Cardiac fibroblast (primary cell): ENCODE results near the gene DSCAML1.
A peak's percentile ranks its signal among the peaks of the same experiment; 100 is the strongest.

Experiments used
- DNase-seq, 2 donors: peaks; one replicate each; pipeline versions ENCODE4 v3.0.0 to v3.0.0-alpha.2; 2010; ENCODE audit warnings: low read depth in 2 of 2
- H3K4me3 ChIP-seq, 2 donors: replicated peaks in 1 of 2; 1 replicate in 1 of 2; 2 replicates in 1 of 2; pipeline ENCODE4 v1.5.1; 2011; ENCODE audit warnings: low read depth in 2 of 2, low read length in 2 of 2, mild to moderate bottlenecking in 2 of 2, moderate library complexity in 1 of 2
- CTCF ChIP-seq: IDR thresholded peaks from one replicate; pipeline ENCODE4 v1.5.1; 2011; ENCODE audit warnings: low read depth, mild to moderate bottlenecking, low read length, inconsistent platforms

Gene DSCAML1

DNA sequence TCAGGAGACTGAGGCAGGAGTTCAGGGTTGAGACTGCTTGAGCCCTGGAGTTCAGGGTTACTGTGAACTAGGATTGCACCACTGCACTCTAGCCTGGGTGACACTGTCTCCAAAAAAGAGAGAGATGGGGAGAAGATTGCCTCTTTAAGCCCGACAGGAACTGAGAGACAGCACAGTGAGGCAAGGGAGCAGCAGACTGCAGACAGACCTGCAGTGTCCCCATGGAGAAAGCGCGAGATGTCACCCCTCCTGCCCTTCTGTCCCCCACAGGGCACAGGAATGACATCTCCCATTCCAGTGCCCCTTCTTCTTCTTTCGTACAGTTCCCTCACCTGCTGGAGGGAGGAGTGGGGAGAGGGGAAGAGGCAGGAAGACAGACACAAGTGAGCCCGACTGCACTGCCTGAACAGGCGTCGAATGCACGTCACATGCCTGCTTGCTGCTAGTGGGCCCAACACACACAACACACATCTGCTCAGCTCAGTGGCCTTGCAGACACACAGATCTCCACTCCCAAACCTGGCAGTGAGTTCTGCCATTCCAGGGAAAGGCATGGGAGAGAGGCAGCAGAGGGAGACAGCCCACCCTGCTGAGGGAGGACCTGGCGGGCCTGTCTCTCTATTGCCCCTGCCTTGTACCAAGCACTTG, 167.0 kb downstream of the DSCAML1 start:
- TF ChIP-seq CTCF = no peak
- DNase-seq = no peak
- no peak overlapping the region for H3K4me3 ChIP-seq

DNA sequence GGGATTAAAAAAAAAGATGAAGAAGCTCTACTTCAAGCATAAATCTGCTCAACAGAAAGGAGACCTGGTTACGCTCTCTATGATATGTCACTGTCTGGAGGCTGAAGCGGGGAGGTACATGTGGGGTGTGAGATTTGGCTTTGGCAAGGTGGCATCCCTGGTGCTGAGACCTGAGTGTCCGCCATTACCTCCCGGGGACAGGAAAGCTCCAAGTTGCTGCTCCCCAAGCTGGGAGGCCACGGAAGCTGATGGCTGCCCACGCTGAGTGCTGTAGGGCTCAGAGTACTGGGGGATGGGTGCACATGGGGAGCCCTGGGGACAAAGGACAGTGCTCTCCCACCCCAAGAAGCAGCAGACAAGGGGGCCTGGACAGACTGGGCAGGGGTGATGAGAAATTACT, 167.9 kb downstream of the DSCAML1 start:
- no peak for TF ChIP-seq CTCF
- DNase-seq = no peak
- no peak overlapping the region for H3K4me3 ChIP-seq

- no peak for DNase-seq
- no peak for TF ChIP-seq CTCF
- H3K4me3 ChIP-seq = no peak overlapping the region
Observed at GRCh38 chr11:117627259-117627658, 169.8 kb downstream of the DSCAML1 start.

DNA sequence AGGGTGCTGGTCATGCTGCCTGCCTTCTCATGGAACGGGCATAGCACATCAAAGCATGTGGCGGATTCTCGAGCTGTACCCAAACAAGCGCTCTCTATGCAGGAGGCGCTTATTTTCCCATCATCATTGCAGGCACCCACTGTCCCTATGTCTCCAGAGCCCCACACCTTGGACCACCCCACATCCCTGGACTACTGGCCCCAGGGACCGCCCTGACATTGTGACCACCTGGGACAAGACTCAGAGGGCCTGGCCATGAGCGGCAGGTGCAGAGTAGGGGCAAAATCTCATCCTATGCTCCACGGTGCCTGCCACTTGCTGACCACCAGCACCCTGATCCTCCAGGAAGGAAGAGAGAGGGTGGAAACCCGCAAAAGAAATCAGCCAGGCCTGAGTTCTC, 170.4 kb downstream of the DSCAML1 start:
- H3K4me3 ChIP-seq = no peak overlapping the region
- no peak for DNase-seq
- no peak for TF ChIP-seq CTCF

- peak in 1 of 2 donors; percentile 11 for DNase-seq
- H3K4me3 ChIP-seq = no peak overlapping the region
- no peak for TF ChIP-seq CTCF
Observed at GRCh38 chr11:117625237-117625636, 171.8 kb downstream of the DSCAML1 start.

DNA sequence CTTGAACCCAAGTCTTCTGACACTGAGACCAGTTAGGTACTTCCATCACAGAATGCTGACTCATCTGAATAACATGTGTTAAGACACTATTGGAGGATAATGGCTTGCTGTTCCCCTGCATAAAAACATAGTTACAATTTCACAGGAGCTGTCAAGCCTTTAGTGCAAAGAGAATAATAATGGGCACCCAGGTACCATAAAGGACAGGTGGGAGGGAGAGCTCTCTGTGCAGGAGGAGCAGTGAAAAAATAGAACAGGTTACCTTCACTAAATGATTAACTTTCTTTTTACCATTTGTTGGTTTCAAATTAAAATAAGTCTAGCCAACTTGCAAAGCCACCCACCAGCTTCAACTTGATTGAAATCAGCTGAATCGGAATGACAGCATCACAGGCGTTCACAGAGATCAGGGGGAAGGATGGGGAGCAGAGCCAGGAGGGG, 173.2 kb downstream of the DSCAML1 start:
- no peak for DNase-seq
- H3K4me3 ChIP-seq = no peak overlapping the region
- TF ChIP-seq CTCF = no peak

DNA sequence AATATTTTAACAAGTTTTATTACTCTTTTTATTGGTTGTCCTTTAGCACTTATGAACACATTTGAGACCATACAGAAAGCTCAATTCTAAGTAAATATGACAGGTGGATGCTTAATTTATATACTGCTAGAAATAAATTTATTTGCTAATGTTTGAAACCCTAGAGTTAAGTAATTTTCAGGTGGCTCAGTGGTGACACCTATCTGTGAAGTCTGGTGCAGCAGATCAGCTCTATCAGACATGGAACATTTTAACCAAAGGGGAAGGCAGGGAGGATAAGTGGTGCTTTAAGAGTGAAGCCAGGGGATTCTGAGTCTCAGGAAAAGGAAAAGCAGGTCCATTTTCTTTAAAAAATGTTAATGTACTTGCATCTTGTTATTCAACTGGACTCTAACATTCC, 175.8 kb downstream of the DSCAML1 start:
- DNase-seq = peak; percentile 12 to 45
- no peak overlapping the region for H3K4me3 ChIP-seq
- peak; percentile 68 for TF ChIP-seq CTCF
